Left renal cortex interstitium (tissue), 4 donors: ENCODE data around the gene GLIPR1. TPM values are rescaled to one million over a fixed set of nuclear protein-coding genes. Genes with fewer than 3 reads are reported as not detected.
"Not testable (repeated sequence)": the region's sequence is repeated elsewhere in the genome, so short reads cannot be mapped to it uniquely, and the experiment has no call there.

ENCODE experiments used
- DNase-seq, 4 donors: peaks; one replicate each; pipeline ENCODE4 v3.0.0-alpha.2; 2013; ENCODE audit warnings: low read depth in 4 of 4, low spot score in 2 of 4, missing footprints in 1 of 4
- polyA plus RNA-seq, 4 donors: library from polyadenylated mRNA; unstranded; fragments of 120-200 nt; gene quantifications; one replicate each; pipeline ENCODE4 v1.2.1, GENCODE V29; 2013; ENCODE audit not compliant: insufficient read length in 4 of 4

The GLIPR1 gene
- polyA plus RNA-seq: 10 to 100 TPM; 15.1 to 17.7 (median 15.9) TPM

- peak in 2 of 4 donors; percentile 15 to 39 for DNase-seq
These were observed at the start of gene GLIPR1 for GRCh38 chr12:75480469-75480949. TSS of gene GLIPR1 (plus strand) at chr12:75480755. CDS start at chr12:75480881, 126 bp downstream.

- no peak for DNase-seq
These were observed 47.6 kb upstream of the GLIPR1 start for GRCh38 chr12:75432924-75433323.

GRCh38 chr12:75437564-75437963 lies 43.0 kb upstream of the GLIPR1 start:
- DNase-seq: no peak

GRCh38 chr12:75438059-75438754 lies 42.3 kb upstream of the GLIPR1 start:
- no peak for DNase-seq

GRCh38 chr12:75439048-75439447 lies 41.5 kb upstream of the GLIPR1 start:
- no peak for DNase-seq

- no peak for DNase-seq
These were observed 40.6 kb upstream of the GLIPR1 start for GRCh38 chr12:75439930-75440329.

GRCh38 chr12:75441687-75442449 lies 38.7 kb upstream of the GLIPR1 start:
- DNase-seq: not testable (repeated sequence)

GRCh38 chr12:75442454-75442853 lies 38.1 kb upstream of the GLIPR1 start:
- DNase-seq: not testable (repeated sequence)

GRCh38 chr12:75443709-75444108 lies 36.8 kb upstream of the GLIPR1 start:
- DNase-seq: no peak

- DNase-seq: no peak
These were observed 36.0 kb upstream of the GLIPR1 start for GRCh38 chr12:75444429-75445136.

- DNase-seq: not testable (repeated sequence)
These were observed 35.4 kb upstream of the GLIPR1 start for GRCh38 chr12:75445137-75445507.

GRCh38 chr12:75446857-75447256 lies 33.7 kb upstream of the GLIPR1 start:
- no peak for DNase-seq

- DNase-seq: no peak
These were observed 32.7 kb upstream of the GLIPR1 start for GRCh38 chr12:75447691-75448393.

- DNase-seq: no peak
These were observed 27.8 kb upstream of the GLIPR1 start for GRCh38 chr12:75452675-75453330.

- DNase-seq: no peak
These were observed 24.7 kb upstream of the GLIPR1 start for GRCh38 chr12:75455839-75456238.

GRCh38 chr12:75457191-75457590 lies 23.4 kb upstream of the GLIPR1 start:
- DNase-seq: no peak

- DNase-seq: not testable (repeated sequence)
These were observed 22.7 kb upstream of the GLIPR1 start for GRCh38 chr12:75457866-75458265.

- no peak for DNase-seq
These were observed 20.8 kb upstream of the GLIPR1 start for GRCh38 chr12:75459755-75460154.

GRCh38 chr12:75460204-75460603 lies 20.4 kb upstream of the GLIPR1 start:
- DNase-seq: no peak
